Measurements from ENCODE around the gene CDH23. TPM values are rescaled to one million over a fixed set of nuclear protein-coding genes. Genes with fewer than 3 reads are reported as not detected.

The CDH23 gene
- total RNA-seq, 1 experiment from 2014 or later, result 0.34 TPM

DNA sequence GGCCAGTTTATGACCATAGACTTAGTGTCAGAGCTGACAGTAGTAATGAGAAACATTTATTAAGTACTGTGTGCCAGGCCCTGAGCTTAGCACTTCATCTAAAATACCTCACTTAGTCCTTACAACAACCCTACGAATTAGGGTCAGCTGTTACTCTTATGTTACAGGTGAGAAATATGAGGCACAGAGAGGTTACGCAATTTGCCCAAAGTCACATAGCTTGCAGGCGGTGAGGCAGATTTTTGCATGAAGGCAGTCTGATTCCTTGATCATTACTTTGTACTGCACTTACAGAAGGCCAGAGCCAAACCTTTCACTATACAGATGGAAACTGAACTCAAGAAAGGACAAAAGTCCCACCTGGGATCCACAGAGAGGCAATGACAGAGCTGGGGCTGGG, 10.2 kb downstream of the CDH23 start:
- Mint-ChIP-seq H3K4me3 (ENCODE audit: unreplicated experiment) (no peak overlapping the region), H3K4me1 (ENCODE audit: low read depth, unreplicated experiment) (no peaks in the 10 kb centered on the region), H3K9me3 (ENCODE audit: unreplicated experiment) (peaks cover 14% of the 10 kb centered on the region), H3K27me3 (ENCODE audit: insufficient read depth, unreplicated experiment) (peaks cover 7% of the 10 kb centered on the region), H3K36me3 (ENCODE audit: insufficient read depth, unreplicated experiment) (no peaks in the 10 kb centered on the region), H3K27ac (ENCODE audit: unreplicated experiment) (no peak overlapping the region)
- DNase-seq, result peak in 1 of 2 experiments; percentile 25
- Histone ChIP-seq H3K36me3 (ENCODE audit: control insufficient read depth, insufficient read depth, low read length) (no peaks in the 10 kb centered on the region), H3K4me3 (ENCODE audit: low read depth, low read length) (no peak overlapping the region), H3K4me1 (no peaks in the 10 kb centered on the region), H3K27me3 (replicated peaks; ENCODE audit: control insufficient read depth, insufficient read depth, low read length) (no peaks in the 10 kb centered on the region), H3K9me3 (peaks cover 12% of the 10 kb centered on the region)
- intact Hi-C loops (cut with micrococcal nuclease; ENCODE audit: unreplicated experiment), result no loop called here
- TF ChIP-seq, protein P1, sequence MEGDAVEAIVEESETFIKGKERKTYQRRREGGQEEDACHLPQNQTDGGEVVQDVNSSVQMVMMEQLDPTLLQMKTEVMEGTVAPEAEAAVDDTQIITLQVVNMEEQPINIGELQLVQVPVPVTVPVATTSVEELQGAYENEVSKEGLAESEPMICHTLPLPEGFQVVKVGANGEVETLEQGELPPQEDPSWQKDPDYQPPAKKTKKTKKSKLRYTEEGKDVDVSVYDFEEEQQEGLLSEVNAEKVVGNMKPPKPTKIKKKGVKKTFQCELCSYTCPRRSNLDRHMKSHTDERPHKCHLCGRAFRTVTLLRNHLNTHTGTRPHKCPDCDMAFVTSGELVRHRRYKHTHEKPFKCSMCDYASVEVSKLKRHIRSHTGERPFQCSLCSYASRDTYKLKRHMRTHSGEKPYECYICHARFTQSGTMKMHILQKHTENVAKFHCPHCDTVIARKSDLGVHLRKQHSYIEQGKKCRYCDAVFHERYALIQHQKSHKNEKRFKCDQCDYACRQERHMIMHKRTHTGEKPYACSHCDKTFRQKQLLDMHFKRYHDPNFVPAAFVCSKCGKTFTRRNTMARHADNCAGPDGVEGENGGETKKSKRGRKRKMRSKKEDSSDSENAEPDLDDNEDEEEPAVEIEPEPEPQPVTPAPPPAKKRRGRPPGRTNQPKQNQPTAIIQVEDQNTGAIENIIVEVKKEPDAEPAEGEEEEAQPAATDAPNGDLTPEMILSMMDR (IDR thresholded peaks at IDR 0.05; ENCODE audit: insufficient read depth in 1 of 2, low read depth in 1 of 2, low read length in 1 of 2, severe bottlenecking in 1 of 2, unreplicated experiment in 1 of 2), result no peak
- ChIA-PET CTCF (no interaction called here), POLR2A (no interaction called here)
- no TSS peak for BruUV-seq (replicated peaks)

DNA sequence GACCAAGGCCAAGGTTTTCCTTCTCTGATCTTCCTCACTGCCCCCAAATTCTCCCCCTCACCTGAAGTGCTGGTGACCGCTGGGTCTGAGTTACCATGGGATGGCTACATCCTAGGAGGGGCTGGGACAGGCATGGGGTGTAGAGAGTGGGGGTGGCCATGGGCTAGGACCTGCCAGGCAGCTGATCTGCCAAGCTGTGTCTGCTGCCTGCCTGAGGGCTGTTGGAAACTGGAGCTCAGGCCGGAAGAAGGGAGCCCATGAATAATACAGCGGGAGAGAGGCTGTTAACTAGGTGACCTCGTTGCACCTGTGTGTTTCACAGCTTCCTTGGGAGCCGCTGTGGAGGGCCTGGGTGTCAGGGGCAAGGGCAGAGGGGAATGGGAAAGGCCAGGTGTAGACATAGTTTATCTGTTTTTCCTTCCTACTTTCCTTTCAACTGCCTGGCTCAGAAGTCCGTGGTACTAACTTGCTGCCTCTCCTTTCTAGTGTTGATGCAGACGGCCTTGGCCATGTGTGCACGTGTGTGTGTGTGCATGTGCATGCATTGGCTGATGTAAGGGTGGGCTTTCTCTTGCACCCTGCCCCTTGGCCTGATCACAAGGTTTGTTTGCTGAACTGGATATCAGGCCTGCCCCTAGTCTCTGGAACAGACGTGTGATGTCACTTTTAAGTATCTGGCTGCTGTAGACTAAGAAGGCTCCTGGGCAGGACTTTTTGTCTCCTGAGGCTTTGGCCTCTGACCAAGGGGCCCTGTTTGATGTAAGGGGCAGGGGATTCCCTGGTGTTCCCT, 11.9 kb downstream of the CDH23 start:
- no TSS peak for BruUV-seq (replicated peaks)
- Mint-ChIP-seq H3K9me3 (ENCODE audit: unreplicated experiment) (peaks cover 18% of the 10 kb centered on the region), H3K4me1 (ENCODE audit: low read depth, unreplicated experiment) (no peaks in the 10 kb centered on the region), H3K27me3 (ENCODE audit: insufficient read depth, unreplicated experiment) (peaks cover 3% of the 10 kb centered on the region), H3K27ac (ENCODE audit: unreplicated experiment) (no peak overlapping the region), H3K4me3 (ENCODE audit: unreplicated experiment) (no peak overlapping the region), H3K36me3 (ENCODE audit: insufficient read depth, unreplicated experiment) (no peaks in the 10 kb centered on the region)
- Histone ChIP-seq H3K9me3 (peaks cover 13% of the 10 kb centered on the region), H3K4me3 (ENCODE audit: low read depth, low read length) (no peak overlapping the region), H3K27me3 (replicated peaks; ENCODE audit: control insufficient read depth, insufficient read depth, low read length) (no peaks in the 10 kb centered on the region), H3K4me1 (no peaks in the 10 kb centered on the region), H3K36me3 (ENCODE audit: control insufficient read depth, insufficient read depth, low read length) (no peaks in the 10 kb centered on the region)
- ChIA-PET CTCF (no interaction called here), POLR2A (no interaction called here)
- TF ChIP-seq, protein P1 (IDR thresholded peaks at IDR 0.05; ENCODE audit: insufficient read depth in 1 of 2, low read depth in 1 of 2, low read length in 1 of 2, severe bottlenecking in 1 of 2, unreplicated experiment in 1 of 2), result no peak
- intact Hi-C loops (cut with micrococcal nuclease; ENCODE audit: unreplicated experiment), result no loop called here
- DNase-seq, result peak in 1 of 2 experiments; percentile 24

DNA sequence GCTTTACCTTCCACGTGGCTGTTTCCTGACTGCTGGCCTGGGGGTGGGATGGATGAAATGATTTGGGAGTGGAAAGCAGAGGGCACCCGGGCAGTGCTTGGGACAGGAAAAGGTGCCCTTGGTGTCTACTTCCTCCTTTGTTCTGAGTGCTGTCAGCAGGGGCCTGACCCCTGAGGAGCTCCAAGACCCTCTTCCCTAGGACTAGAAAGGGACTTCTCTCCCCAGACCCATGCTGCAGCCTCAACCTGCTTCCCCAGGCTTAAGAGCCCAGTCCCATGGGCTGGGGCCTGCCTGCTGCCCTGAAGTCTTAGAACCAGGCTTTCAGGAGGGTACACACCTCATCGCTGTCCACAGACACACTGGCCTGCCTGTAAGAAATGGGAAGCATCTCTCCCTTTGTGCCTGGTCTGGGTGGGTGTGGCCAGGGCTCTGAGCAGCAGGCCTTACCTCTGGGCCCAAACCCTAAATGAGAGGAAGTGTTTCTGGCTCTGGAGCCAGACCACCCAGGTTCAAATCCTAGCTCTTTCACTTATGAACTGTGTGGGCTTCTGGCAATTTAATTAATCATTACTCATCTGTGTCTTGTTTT, 12.9 kb downstream of the CDH23 start:
- Histone ChIP-seq H3K27me3 (replicated peaks; ENCODE audit: control insufficient read depth, insufficient read depth, low read length) (no peaks in the 10 kb centered on the region), H3K9me3 (peaks cover 13% of the 10 kb centered on the region), H3K4me3 (ENCODE audit: low read depth, low read length) (no peak overlapping the region), H3K36me3 (ENCODE audit: control insufficient read depth, insufficient read depth, low read length) (no peaks in the 10 kb centered on the region), H3K4me1 (no peaks in the 10 kb centered on the region)
- peaks cover 5% of the 10 kb centered on the region for H3K27me3 Mint-ChIP-seq (ENCODE audit: insufficient read depth, unreplicated experiment)
- TF ChIP-seq, protein P1 (IDR thresholded peaks at IDR 0.05; ENCODE audit: insufficient read depth in 1 of 2, low read depth in 1 of 2, low read length in 1 of 2, severe bottlenecking in 1 of 2, unreplicated experiment in 1 of 2), result no peak
- no TSS peak for BruUV-seq (replicated peaks)
- ChIA-PET POLR2A (no interaction called here), CTCF (no interaction called here)
- intact Hi-C loops (cut with micrococcal nuclease; ENCODE audit: unreplicated experiment), result no loop called here
- H3K4me1 Mint-ChIP-seq (ENCODE audit: low read depth, unreplicated experiment), result no peaks in the 10 kb centered on the region
- no peak overlapping the region for H3K27ac Mint-ChIP-seq (ENCODE audit: unreplicated experiment)
- peaks cover 18% of the 10 kb centered on the region for H3K9me3 Mint-ChIP-seq (ENCODE audit: unreplicated experiment)
- H3K4me3 Mint-ChIP-seq (ENCODE audit: unreplicated experiment), result no peak overlapping the region
- DNase-seq, result peak in 1 of 2 experiments; percentile 20
- H3K36me3 Mint-ChIP-seq (ENCODE audit: insufficient read depth, unreplicated experiment), result no peaks in the 10 kb centered on the region

Data from Caco-2 (cell line).